A549 (cell line): Measurements from ENCODE around the gene ZNF578. TPM values are rescaled to one million over a fixed set of nuclear protein-coding genes. Genes with fewer than 3 reads are reported as not detected.

Experiments
- ATAC-seq, 2 experiments: fragments of 200-7000 bp in 1 of 2; fragments of >200 bp in 1 of 2; cut with Nextera tagmentation in 1 of 2; cut with Tn5 transposase in 1 of 2; 3 replicates each; pipeline versions ENCODE4 v1.8.0 to v1.9.1; 2018 to 2020; ENCODE audit warnings: mild to moderate bottlenecking in 1 of 2, moderate library complexity in 1 of 2
- CTCF ChIA-PET: fragments of 300-600 bp; sonication (Branson Sonifier 250); formaldehyde crosslinking; extraction: SDS; loops from one replicate; lab custom pipeline; 2021; ENCODE audit warnings: antibody characterized with exemption, inconsistent platforms; lab: Yijun Ruan, JAX
- POLR2A ChIA-PET: fragments of 350-600 bp; formaldehyde crosslinking; extraction: SDS; loops from one replicate; lab custom pipeline; 2021; ENCODE audit warnings: antibody characterized with exemption, inconsistent platforms; lab: Yijun Ruan, JAX
- DNase-seq, 2 experiments: peaks; one replicate each; pipeline versions ENCODE4 v3.0.0 to v3.0.0-alpha.2; 2011 to 2016; ENCODE audit warnings: low read depth in 1 of 2, low spot score in 1 of 2
- FAIRE-seq: peaks from 2 replicates; lab custom pipeline; 2011; peaks lifted over from hg19 to GRCh38; lab: Jason Lieb, UNC
- H3K27ac ChIP-seq, 2 experiments: fragments of >200 bp; sonication (Bioruptor Twin); formaldehyde crosslinking; 3 replicates each; pipeline ENCODE4 v1.5.1; 2016 to 2017
- H3K4me1 ChIP-seq: fragments of >200 bp; sonication (Bioruptor Twin); formaldehyde crosslinking; 3 replicates; pipeline ENCODE4 v1.6.1; 2016
- H3K4me2 ChIP-seq: fragments of >200 bp; sonication (Bioruptor Twin); formaldehyde crosslinking; 3 replicates; pipeline ENCODE4 v1.6.1; 2016
- H3K4me3 ChIP-seq: fragments of >200 bp; sonication (Bioruptor Twin); formaldehyde crosslinking; 3 replicates; pipeline ENCODE4 v1.5.1; 2016
- H3K9me3 ChIP-seq: fragments of >200 bp; sonication (Bioruptor Twin); formaldehyde crosslinking; 3 replicates; pipeline ENCODE4 v1.6.1; 2016
- ATOH8 ChIP-seq: fragments of 250-450 bp; sonication (Bioruptor Pico); IDR thresholded peaks from 2 replicates; pipeline ENCODE4 v1.5.0; 2020; ENCODE audit warnings: low read depth, mild to moderate bottlenecking, moderate library complexity
- BCL3 ChIP-seq: fragments of >200 bp; sonication (Bioruptor Twin); formaldehyde crosslinking; IDR thresholded peaks from 3 replicates; pipeline ENCODE4 v1.6.1; 2016
- BHLHE40 ChIP-seq: IDR thresholded peaks from 2 replicates; pipeline ENCODE4 v1.6.1; 2012; ENCODE audit warnings: low read depth, low read length, inconsistent platforms
- CBX2 ChIP-seq: fragments of 200-600 bp; sonication (generic); IDR thresholded peaks from 2 replicates; pipeline ENCODE4 v1.6.1; 2016; ENCODE audit warnings: low read depth, mild to moderate bottlenecking, borderline replicate concordance
- CBX8 ChIP-seq: fragments of 200-600 bp; sonication (generic); IDR thresholded peaks from 2 replicates; pipeline ENCODE4 v1.6.1; 2016
- CEBPB ChIP-seq, 2 experiments: fragments of >200 bp in 1 of 2; sonication (Bioruptor Twin) in 1 of 2; formaldehyde crosslinking in 1 of 2; IDR thresholded peaks; 2 replicates each; pipeline ENCODE4 v1.6.1; 2012 to 2016
- CHD4 ChIP-seq: fragments of 200-600 bp; sonication (generic); IDR thresholded peaks from 2 replicates; pipeline ENCODE4 v1.6.1; 2016; ENCODE audit warnings: antibody characterized with exemption, mild to moderate bottlenecking, borderline replicate concordance
- EHMT2 ChIP-seq: fragments of 200-600 bp; sonication (generic); IDR thresholded peaks from 2 replicates; pipeline ENCODE4 v1.6.1; 2016; ENCODE audit warnings: antibody characterized with exemption, low read depth, mild to moderate bottlenecking, moderate library complexity
- ELK1 ChIP-seq: fragments of 150-350 bp; IDR thresholded peaks from 2 replicates; pipeline ENCODE4 v1.6.1; 2014; ENCODE audit warnings: low read depth, mild to moderate bottlenecking, low read length
- FOSB ChIP-seq: fragments of 250-450 bp; sonication (Bioruptor Pico); IDR thresholded peaks from 2 replicates; pipeline ENCODE4 v1.5.0; 2020; ENCODE audit warnings: mild to moderate bottlenecking, moderate library complexity
- GATA3 ChIP-seq: IDR thresholded peaks from 2 replicates; pipeline ENCODE4 v1.6.1; 2012; ENCODE audit warnings: borderline replicate concordance
- HDAC2 ChIP-seq: fragments of 200-600 bp; sonication (generic); IDR thresholded peaks from 2 replicates; pipeline ENCODE4 v1.6.1; 2016
- KDM1A ChIP-seq: fragments of 200-600 bp; sonication (generic); IDR thresholded peaks from 2 replicates; pipeline ENCODE4 v1.6.1; 2016; ENCODE audit warnings: low read depth, mild to moderate bottlenecking
- MAZ ChIP-seq: fragments of 150-350 bp; IDR thresholded peaks from 2 replicates; pipeline ENCODE4 v1.6.1; 2014; ENCODE audit warnings: antibody characterized with exemption, low read depth, low read length, borderline replicate concordance
- RARB ChIP-seq: fragments of 250-450 bp; sonication (Bioruptor Pico); IDR thresholded peaks from 2 replicates; pipeline ENCODE4 v1.8.0; 2021; ENCODE audit warnings: mild to moderate bottlenecking, moderate library complexity
- REST ChIP-seq: fragments of 200-600 bp; sonication (generic); IDR thresholded peaks from 2 replicates; pipeline ENCODE4 v1.6.1; 2016; ENCODE audit warnings: antibody characterized with exemption, mild to moderate bottlenecking, moderate library complexity
- SMC3 ChIP-seq: fragments of >200 bp; sonication (Bioruptor Twin); formaldehyde crosslinking; IDR thresholded peaks from 3 replicates; pipeline ENCODE4 v1.6.1; 2018; ENCODE audit warnings: inconsistent platforms
- TFCP2L1 ChIP-seq: fragments of 250-450 bp; sonication (Bioruptor Pico); IDR thresholded peaks from 2 replicates; pipeline ENCODE4 v1.5.0; 2021; ENCODE audit warnings: mild to moderate bottlenecking
- TP53 ChIP-seq: fragments of 250-450 bp; sonication (Bioruptor Pico); IDR thresholded peaks from 2 replicates; pipeline ENCODE4 v1.5.0; 2021; ENCODE audit warnings: mild to moderate bottlenecking, moderate library complexity
- WGBS: methylation state at CpG from one replicate; pipeline ENCODE4 v1.1.6; 2017; ENCODE audit errors: missing lambda C conversion rate; 5-methylcytosine and 5-hydroxymethylcytosine counted together
- polyA plus RNA-seq, 4 experiments: library from polyadenylated mRNA; depleted of rRNA in 3 of 4; stranded (reverse); fragments of >200 nt; fragmentation: RNase III in 1 of 4; extraction: RNeasy Plus Mini Kit Qiagen cat#74134 plus additional on column Dnase treatment in 1 of 4; gene quantifications; 2 replicates in 3 of 4; 3 replicates in 1 of 4; pipeline ENCODE4 v1.2.3, GENCODE V29; 2011 to 2017
- TF ChIP-seq, protein P1 (sequence below): IDR thresholded peaks from 2 replicates; pipeline ENCODE4 v1.6.1; 2012

ZNF578 gene
- polyA plus RNA-seq, 2 of the 4 experiments (the other 2 are of a cell fraction) = not detected

DNA sequence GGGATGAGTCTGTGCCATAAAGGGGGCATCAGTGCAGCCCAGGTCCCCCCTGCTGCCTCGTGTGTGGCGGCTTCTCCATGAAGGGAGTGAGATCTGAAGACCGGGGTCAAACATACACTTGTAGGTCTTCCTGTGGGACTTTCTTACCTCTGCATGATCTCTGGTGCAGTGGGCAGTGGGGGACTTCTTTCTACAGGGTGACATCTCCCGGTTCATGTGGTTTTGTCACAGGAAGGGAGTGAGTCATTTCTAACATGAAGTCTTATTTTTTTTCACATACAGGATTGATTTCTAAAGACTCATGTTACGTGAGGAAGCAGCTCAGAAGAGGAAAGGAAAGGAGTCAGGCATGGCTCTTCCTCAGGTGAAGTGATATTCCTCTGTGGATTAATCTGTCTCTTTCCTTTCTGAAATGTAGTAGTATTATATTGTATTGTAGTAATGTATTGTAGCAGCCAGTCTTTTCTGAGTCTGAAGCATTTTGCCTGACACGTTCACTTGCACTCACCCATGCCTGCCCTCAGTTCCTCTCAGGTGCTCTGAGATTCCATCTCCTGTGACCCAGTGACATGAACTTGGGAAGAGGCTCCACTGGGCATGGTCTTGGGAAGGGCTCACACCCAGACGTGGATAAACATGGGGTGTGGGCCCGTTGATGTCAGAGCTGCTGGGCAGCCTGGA lies 89.8 kb downstream of the ZNF578 start:
- POLR2A ChIA-PET = no interaction called here
- no peak for ATAC-seq
- Histone ChIP-seq H3K4me3 (no peak overlapping the region), H3K27ac (no peak overlapping the region), H3K9me3 (peaks cover 53% of the 10 kb centered on the region), H3K4me2 (no peak overlapping the region), H3K4me1 (no peaks in the 10 kb centered on the region)
- FAIRE-seq = no peak
- TF ChIP-seq SMC3 (no peak), RARB (CRISPR knock-in tag) (no peak), CBX8 (no peak)
- CTCF ChIA-PET = interaction anchor here (0.7 to 1.3 kb wide), 2 partner anchors 9 to 97 kb away, joined by 3 read pairs; no protein-coding TSS in a partner anchor
- 16% methylated on average over 5 of the region's 8 CpGs for WGBS
- DNase-seq = no peak

DNA sequence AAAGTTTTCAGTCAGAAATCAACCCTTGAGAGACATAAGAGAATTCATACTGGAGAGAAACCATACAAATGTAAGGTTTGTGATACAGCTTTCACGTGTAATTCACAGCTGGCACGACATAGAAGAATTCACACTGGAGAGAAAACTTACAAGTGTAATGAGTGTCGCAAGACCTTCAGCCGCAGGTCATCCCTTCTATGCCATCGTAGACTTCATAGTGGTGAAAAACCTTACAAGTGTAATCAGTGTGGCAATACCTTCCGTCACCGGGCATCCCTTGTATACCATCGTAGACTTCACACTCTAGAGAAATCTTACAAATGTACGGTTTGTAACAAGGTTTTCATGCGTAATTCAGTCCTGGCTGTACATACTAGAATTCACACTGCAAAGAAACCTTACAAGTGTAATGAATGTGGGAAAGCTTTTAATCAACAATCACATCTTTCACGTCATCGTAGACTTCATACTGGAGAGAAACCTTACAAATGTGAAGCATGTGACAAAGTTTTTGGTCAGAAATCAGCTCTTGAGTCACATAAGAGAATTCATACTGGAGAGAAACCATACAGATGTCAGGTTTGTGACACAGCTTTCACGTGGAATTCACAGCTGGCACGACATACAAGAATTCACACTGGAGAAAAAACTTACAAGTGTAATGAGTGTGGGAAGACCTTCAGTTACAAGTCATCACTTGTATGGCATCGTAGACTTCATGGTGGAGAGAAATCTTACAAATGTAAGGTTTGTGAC lies 101.0 kb downstream of the ZNF578 start:
- no peak for TF ChIP-seq TFCP2L1 (CRISPR knock-in tag)
- TF ChIP-seq FOSB (CRISPR knock-in tag) = no peak
- TF ChIP-seq BCL3 = no peak
- no peak for TF ChIP-seq SMC3
- TF ChIP-seq, protein P1, sequence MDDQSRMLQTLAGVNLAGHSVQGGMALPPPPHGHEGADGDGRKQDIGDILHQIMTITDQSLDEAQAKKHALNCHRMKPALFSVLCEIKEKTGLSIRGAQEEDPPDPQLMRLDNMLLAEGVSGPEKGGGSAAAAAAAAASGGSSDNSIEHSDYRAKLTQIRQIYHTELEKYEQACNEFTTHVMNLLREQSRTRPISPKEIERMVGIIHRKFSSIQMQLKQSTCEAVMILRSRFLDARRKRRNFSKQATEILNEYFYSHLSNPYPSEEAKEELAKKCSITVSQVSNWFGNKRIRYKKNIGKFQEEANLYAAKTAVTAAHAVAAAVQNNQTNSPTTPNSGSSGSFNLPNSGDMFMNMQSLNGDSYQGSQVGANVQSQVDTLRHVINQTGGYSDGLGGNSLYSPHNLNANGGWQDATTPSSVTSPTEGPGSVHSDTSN = no peak
- TF ChIP-seq MAZ = no peak
- TF ChIP-seq, all 56 proteins: peak for 0
- no peak overlapping the region for H3K27ac ChIP-seq
- H3K9me3 ChIP-seq = peaks cover 71% of the 10 kb centered on the region
- POLR2A ChIA-PET = no interaction called here
- FAIRE-seq = no peak
- CTCF ChIA-PET = no interaction called here
- no peak for DNase-seq
- WGBS = 53% methylated on average over 15 of the region's 15 CpGs
- no peaks in the 10 kb centered on the region for H3K4me1 ChIP-seq
- ATAC-seq = no peak
- no peak overlapping the region for H3K4me2 ChIP-seq
- no peak overlapping the region for H3K4me3 ChIP-seq

DNA sequence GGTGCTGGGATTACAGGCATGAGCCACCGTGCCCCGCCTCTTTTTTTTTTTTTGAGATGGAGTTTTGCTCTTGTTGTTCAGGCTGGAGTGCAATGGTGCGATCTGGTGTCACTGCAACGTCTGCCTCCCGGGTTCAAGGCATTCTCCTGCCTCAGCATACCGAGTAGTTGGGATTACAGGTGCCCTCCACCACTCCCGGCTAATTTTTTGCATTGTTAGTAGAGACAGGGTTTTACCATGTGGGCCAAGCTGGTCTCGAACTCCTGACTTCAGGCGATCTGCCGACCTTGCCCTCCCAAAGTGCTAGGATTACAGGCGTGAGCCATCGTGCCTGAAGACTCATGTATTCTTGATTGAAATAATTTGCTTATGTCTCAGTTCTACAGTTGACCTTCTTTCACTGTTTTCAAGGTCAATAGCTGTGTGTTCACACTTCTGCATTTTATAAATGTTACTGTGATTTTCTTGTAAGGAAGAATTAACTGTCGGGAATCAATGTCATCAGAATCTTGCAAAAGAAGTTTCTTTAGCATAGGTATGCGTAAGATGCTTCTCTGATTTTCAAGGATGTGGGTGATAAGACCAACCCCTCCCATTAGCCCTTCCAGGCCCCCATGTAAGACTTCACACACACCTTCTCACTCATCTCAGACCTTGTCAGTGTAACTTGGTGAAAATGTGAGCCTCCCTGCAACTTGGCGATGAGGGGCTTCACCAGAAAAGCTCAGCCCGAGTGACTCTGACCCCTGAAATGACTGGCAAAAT lies 104.1 kb downstream of the ZNF578 start:
- 48% methylated on average over 16 of the region's 16 CpGs for WGBS
- no peak for ATAC-seq
- TF ChIP-seq BHLHE40 (no peak), REST (no peak), EHMT2 (no peak), KDM1A (no peak), CBX2 (no peak), BCL3 (no peak), TP53 (CRISPR knock-in tag) (no peak), ELK1 (no peak), ATOH8 (CRISPR knock-in tag) (no peak), HDAC2 (no peak), CHD4 (no peak), CEBPB (IDR thresholded peaks at IDR 0.05) (no peak), GATA3 (no peak)

More for the DNA sequence above, 104.1 kb downstream of the ZNF578 start:
- Histone ChIP-seq H3K9me3 (peaks cover 59% of the 10 kb centered on the region; the same call in 2 of the 3 replicates), H3K27ac (no peak overlapping the region), H3K4me1 (no peaks in the 10 kb centered on the region), H3K4me3 (no peak overlapping the region), H3K4me2 (no peak overlapping the region)
- POLR2A ChIA-PET = no interaction called here
- CTCF ChIA-PET = interaction anchor here (0.6 kb wide), 1 partner anchor 8 kb away, joined by 3 read pairs; no protein-coding TSS in a partner anchor
- FAIRE-seq (no peak), DNase-seq (no peak)
